ENCODE results near the gene EDAR.

DNA sequence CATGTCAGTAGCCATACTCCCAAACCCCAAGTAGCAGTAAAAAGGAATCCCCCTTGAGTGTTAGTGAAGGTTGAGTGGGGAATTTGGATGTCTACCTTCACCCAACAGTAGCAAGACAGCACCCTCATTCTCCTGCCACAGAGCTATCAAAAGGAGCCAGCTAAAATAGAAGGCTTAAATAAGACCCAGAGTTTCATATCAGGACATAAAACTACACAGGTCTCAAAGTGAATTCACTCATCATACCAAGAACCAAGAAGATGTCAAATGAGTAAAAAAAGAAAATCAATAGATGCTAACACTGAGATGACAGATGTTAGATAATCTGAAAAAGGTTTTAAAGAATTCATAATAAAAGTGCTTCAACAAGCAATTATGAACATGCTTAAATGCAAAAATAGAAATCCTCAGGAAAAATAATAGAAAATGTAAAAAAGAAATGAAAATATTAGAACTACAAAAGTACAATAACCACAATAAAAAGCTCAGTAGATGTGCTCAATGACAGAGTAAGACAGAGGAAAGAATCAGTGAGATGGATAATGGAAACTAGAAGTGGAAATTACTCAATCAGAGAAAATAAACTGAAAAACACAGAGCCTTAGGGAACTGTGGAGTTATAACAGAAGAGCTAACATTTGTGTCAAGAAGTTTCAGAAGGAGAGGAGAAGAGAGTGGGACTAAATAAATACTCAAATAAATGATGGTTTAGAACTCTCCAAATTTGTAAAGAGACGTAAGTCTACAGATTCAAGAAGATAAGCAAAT is 90.5 kb downstream of the EDAR start:
- TF ChIP-seq SP1 (IDR thresholded peaks at IDR 0.05) (no peak), PKNOX1 (IDR thresholded peaks at IDR 0.05) (no peak), BHLHE40 (IDR thresholded peaks at IDR 0.05; ENCODE audit: borderline replicate concordance) (no peak), FOXA1 (IDR thresholded peaks at IDR 0.05) (no peak)
